ENCODE measurements around the gene ZNF341. TPM values are rescaled to one million over a fixed set of nuclear protein-coding genes. Genes with fewer than 3 reads are reported as not detected.
A peak's percentile ranks its signal among the peaks of the same experiment; 100 is the strongest.

The ZNF341 gene
- total and polyA plus RNA-seq, 9 of the 15 experiments (the other 6 are each of a cell fraction or from before 2014, with no cell fraction given) = 0.08 to 2.6 (median 1.0) TPM

- ChIA-PET CTCF (ENCODE audit: low intra/inter-chr PET ratio) (no interaction called here), POLR2A (interaction anchor here (0.8 to 1.6 kb wide), 3 partner anchors 9 to 23 kb away, joined by 3 to 5 read pairs (median 4); no protein-coding TSS in a partner anchor)
- no peak for FAIRE-seq
- Histone ChIP-seq H3K9me1 (ENCODE audit: control insufficient read depth, insufficient read depth, low read length) (peaks cover 3% of the 10 kb centered on the region), H3K79me2 (ENCODE audit: control insufficient read depth, insufficient read depth, low read length) (peaks cover 89% of the 10 kb centered on the region), H3K27me3 (ENCODE audit: control insufficient read depth in 2 of 2, insufficient read depth in 2 of 2, low read length in 2 of 2) (no peaks in the 10 kb centered on the region), H3K4me3 (no peak overlapping the region), H3K4me2 (ENCODE audit: insufficient read depth, low read length) (no peak overlapping the region), H3K27ac (ENCODE audit: extremely low read depth, low read depth, low read length) (no peak overlapping the region), H3K9me3 (replicated peaks; ENCODE audit: control insufficient read depth, insufficient read depth, low read depth, low read length) (no peaks in the 10 kb centered on the region), H4K20me1 (replicated peaks; ENCODE audit: control insufficient read depth, insufficient read depth, low read length) (peaks cover 31% of the 10 kb centered on the region), H3K36me3 (ENCODE audit: control insufficient read depth, insufficient read depth, low read length) (peaks cover 10% of the 10 kb centered on the region; the same call in 2 of the 3 replicates), H3K9ac (ENCODE audit: insufficient read depth in 1 of 2, low read depth in 2 of 2, low read length in 2 of 2) (no peak overlapping the region), H2AFZ (ENCODE audit: low read depth, low read length) (no peak overlapping the region), H3K4me1 (replicated peaks in 1 of 2; ENCODE audit: control insufficient read depth in 2 of 2, insufficient read depth in 2 of 2, low read length in 2 of 2) (peaks cover 7 to 20% of the 10 kb centered on the region in 2 experiments)
- in situ Hi-C loops (cut with MboI) = no loop called here
- TF ChIP-seq TEAD1 (CRISPR knock-in tag; IDR thresholded peaks at IDR 0.05) (no peak), ZBTB40 (IDR thresholded peaks at IDR 0.05) (peak; percentile 54), ZBTB40 (CRISPR knock-in tag; IDR thresholded peaks at IDR 0.05) (no peak)
- 56% methylated on average over 1 of the region's 1 CpG for WGBS (ENCODE audit: insufficient coverage, low coverage, missing lambda C conversion rate)
- ATAC-seq = no peak
- DNase-seq (ENCODE audit: extremely low read depth in 1 of 4, low spot score in 3 of 4) = no peak
- intact Hi-C loops (cut with micrococcal nuclease) = no loop called here
- no TSS peak for BruUV-seq (replicated peaks)
Measured at GRCh38 chr20:33816191-33816590, 84.4 kb downstream of the ZNF341 start.

Measured in K562 (cell line).